IPS DF 4.7 (cell line): ENCODE measurements around the gene KIF26B.
A peak's percentile ranks its signal among the peaks of the same experiment; 100 is the strongest.
"Not testable (repeated sequence)": the region's sequence is repeated elsewhere in the genome, so short reads cannot be mapped to it uniquely, and the experiment has no call there.

ENCODE experiments used
- DNase-seq: peaks from one replicate; pipeline ENCODE4 v3.0.0-alpha.2; 2013; ENCODE audit warnings: low spot score; ENCODE audit errors: extremely low read depth

Gene KIF26B

DNA sequence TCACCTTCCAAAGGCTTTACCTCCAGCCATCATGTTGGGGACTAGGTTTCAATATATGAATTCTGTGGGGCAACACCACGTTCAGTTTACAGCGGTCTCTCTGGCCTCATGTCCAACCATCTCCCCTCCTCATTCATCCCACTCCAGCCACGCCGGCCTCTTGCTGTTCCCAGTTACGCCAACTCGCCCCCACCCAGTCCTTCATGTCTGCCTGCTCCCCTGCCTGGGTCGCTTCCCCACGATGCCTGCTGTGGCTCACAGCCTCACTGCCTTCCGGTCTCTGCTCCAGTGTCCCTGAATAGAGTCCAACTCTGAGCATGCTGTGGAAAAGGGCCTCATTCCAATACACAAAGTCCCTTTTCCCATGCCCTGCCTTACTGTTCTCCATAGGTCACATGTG is 193.8 kb downstream of the KIF26B start:
- DNase-seq = no peak

DNA sequence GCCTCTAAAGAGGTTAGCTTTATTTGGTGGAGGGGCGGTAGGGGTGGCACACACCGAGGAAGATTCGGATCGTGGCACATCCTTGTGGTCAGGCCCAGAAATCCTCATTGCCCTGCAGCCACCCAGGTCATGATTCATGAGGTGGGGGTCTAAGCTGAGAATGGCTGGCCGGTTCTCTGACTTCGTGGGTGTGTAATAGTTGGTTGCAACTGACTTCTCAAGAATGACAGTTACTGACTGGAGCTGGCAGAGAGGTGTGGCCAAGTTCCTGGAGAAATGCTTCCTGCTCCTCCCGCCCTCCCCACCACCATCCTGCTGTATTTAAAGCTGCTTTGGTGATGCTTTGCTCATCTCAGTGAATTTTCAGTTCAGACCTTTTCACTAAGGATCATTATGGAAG is 198.6 kb downstream of the KIF26B start:
- no peak for DNase-seq

DNA sequence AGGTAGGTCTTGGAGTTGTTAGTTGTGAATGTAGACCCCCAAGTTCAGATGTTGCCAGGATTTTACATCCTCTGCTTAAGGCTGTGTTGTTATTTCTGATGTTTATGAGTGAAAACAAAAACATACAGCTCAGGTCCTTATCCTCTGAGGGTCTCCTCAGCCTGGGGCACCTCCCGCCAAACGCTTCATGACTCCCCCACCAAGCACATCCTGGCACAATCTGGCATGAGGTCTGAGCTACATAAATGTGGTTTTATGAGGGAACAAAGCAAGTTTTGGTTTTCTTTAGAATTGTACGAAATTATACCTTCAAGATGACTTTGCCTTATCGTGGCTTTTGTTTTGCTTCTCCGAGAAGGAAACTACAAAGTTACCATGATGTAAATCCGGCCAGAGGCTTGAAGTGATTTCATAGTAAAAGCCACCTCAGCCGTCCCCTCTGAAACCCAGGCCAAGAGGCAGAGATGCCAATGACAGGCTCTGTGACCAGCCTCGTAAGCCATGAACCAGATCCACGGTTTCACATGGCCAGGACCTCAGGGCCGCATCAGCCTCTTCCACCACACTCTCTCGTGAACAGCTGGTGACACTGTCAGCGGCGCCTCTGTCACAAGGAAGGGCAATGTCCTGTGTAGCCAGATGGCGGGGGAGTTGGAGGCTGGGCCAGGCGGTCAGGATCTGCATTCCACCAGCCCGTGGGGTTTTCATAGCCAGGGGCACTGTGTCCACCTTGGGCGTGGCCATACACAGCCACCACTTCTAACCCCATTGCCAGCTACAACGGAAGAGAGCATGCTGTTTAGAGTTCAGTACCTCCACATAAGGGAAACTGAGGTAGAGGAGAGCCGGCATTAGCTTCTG is 199.4 kb downstream of the KIF26B start:
- no peak for DNase-seq

DNA sequence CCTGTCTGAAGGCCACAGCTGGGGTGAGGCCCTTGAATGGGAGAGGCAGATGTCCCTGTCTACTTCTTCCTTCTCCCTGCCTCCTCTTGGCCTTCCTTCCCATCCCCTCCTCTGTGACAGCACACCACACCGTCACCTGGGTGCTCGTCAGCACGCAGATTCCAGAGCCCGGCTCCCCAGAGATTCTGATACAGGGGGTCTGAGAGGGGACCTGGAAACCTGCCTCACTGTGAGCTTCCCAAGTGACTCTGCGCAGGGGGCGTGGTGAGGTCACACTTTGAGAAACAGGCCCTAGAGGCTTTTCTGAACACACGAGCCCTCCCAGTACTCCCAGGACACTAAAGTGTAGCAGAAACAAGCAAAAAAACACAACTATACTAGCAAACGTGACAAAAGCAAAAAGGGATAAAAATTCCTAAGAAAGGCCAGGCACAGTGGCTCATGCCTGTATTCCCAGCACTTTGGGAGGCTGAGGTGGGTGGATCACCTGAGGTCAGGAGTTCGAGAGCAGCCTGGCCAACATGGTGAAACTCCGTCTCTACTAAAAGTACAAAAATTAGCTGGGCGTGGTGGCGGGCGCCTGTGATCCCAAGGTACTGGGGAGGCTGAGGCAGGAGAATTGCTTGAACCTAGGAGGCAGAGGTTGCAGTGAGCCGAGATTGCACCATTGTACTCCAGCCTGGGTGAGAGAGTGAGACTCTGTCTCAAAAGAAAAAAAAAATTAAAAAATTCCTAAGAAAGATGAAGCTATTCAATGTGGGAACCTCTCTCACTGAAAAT is 201.3 kb downstream of the KIF26B start:
- not testable (repeated sequence) for DNase-seq

DNA sequence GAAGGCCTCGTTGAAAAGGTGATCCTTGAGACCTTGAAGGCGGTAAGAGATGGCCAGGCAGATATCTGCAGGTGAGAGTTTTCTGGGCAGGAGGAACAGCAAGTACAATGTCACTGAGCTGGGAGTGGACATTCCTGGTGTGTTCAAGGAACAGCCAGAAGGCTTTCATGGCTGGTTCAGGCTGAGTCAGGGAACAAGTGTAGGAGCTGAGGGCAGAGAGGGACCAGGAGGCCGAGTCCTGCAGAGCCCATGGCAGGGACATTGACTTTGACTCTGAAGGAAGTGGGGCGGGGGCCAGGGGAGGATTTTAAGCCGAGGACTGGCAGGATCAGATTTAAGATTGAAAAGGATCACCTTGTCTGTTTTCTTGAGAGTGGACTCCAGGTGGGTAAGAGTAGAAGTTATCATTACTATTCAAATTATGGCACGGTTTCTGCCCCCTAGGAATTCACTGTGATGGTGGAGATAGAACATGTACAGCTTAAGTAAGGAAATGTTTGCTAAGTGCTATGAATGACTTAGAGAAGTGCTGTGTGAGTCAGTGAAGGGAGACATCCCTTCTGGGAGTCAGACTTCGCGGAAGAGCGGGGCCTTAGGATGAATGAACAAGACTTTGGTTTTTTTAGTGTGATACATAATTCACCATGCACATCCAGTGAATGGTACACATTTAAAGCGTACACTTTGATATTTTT is 202.3 kb downstream of the KIF26B start:
- no peak for DNase-seq

DNA sequence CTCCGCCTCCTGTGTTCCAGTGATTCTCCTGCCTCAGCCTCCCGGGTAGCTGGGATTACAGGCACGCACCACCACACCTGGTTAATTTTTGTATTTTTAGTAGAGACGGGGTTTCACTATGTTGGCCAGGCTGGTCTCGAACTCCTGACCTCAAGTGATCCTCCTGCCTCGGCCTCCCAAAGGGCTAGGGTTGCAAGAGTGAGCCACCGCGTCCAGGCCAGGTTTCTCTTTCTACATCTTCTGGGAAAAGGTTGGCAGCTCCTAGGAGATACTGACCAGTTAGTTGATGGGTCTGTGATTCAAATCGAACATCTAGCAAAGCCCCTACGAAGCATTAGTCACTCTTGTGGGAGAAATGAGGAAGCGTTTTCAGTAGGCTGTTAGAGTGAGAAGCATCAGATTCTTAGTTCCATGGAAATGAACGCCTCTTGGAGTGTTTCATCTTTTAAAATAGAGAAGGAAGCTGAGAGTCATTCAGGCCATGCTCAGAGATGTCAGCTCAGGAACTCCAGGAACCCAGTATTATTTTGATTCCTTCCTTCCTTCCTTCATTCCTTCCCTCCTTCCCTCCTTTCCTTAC is 204.4 kb downstream of the KIF26B start:
- DNase-seq = not testable (repeated sequence)

DNA sequence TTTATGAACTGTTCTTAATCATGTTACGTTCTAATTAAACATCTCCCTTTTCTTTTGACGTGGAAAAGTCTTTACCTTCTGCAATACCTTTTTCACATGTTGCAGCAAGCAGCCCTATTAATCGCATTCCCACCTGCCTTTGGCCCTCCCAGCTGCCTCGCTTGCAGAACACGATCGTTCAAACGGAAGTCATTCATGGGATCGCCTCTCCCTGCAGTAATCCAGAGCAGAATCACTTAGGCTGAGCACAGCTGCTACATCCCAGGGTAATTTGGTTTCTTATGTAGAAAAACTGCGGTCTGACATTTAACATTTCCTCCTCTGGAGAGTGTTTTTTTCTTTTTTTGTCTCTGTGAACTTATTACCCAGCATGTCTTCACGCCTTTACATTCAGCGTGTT is 206.3 kb downstream of the KIF26B start:
- no peak for DNase-seq

DNA sequence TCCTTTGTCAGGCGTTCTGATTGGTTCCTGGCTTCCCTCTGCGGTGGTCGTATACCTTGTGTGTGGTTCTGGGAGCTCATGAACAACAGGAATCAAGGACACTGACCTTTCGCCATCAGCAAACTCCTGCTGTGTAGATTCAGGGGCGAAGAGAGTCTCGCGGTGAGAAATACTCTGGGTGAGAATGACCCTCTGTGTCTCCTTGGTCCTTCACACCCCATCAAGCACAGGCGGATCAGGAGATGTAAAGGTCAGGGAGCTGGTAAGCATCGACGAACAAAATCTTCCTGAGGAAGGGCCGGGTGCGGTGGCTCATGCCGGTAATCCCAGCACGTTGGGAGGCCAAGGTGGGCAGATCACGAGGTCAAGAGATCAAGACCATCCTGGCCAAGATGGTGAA is 207.2 kb downstream of the KIF26B start:
- no peak for DNase-seq

DNA sequence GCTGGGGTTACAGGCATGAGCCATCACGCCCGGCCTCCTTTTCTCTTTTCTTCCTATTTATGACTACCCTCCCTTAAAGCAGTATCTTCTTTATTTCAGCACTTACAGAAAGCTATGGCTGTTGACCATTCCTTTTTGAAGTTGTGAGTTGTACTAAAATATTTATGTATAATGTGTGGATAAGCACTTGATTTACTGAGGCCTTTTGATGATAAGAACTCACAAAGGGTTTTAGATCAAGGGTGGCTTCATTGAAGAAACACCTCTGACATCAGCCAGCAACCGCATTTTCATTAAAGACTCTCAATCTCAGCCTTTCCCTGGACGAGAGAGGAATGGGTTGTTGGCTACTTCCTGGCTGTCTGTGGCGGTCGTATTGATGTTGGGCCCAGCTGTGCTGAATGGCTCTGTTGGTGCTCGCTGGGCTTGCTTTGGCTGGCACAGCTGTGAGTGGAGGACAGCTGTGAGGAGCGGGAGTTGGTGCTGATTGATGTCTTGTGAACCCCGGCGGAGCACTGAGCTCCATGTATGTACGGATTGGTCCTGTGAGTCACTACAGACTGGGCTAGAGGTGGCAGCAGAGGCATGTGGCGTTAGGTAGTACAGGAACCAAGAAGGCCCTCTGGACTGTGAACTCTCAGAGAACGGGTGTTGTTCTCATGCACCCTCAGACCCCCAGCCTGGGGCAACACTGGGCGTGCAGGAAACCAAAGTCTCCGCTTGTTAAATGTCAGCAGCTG is 208.8 kb downstream of the KIF26B start:
- no peak for DNase-seq

DNA sequence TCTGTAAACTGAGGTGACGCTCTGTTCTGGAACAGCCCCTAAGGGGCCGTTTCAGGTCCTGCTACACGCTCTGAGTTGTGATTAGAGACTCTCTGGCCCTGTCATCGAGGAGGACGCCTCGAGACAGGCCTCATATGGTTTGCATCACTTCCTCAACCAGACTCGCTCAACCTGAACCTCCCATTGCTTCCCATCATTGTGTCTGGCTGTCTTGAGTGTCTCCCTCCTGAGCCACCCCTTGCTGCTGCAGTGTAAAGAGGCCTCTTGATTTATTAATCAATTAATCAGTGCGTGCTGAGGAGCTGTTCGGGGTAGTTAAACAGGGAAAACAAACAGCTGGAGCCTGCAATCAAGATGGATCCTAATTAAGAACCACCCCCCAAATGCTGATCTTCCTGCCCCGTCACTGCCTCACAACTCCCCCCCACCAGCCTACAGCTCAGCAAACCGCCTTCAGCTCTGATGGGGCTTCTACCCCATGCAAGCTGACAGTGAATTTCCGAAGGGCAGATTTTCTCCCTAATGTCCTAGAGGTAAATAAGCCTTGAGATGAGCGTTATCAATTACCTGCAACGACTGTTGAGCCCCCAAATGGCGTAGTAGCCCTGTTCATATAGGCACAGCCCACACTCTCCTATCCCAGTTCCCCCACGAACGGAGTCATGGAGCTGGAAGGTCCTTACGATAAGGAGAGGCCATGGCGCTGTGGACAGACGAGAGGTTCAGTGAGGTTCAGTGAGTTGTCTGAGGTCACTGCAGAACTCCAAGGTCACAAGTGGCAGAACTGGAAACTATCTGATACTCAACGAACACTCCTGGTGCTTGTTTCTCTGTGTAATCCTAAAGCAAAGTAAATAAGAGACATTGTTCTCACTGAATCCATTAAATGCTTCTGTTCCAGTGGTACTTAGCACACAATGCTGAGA is 210.6 kb downstream of the KIF26B start:
- no peak for DNase-seq

DNA sequence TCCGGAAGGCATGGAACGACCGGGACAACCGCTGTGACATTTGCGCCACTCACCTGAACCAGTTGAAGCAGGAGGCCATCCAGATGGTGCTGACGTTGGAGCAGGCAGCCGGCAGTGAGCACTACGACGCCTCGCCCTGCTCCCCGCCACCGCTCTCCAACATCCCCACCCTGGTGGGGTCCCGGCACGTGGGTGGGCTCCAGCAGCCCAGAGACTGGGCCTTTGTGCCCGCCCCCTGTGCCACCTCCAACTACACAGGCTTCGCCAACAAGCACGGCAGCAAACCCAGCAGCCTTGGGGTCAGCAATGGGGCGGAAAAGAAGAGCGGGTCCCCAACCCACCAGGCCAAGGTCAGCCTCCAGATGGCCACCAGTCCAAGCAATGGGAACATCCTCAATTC is 212.1 kb downstream of the KIF26B start:
- DNase-seq = no peak

DNA sequence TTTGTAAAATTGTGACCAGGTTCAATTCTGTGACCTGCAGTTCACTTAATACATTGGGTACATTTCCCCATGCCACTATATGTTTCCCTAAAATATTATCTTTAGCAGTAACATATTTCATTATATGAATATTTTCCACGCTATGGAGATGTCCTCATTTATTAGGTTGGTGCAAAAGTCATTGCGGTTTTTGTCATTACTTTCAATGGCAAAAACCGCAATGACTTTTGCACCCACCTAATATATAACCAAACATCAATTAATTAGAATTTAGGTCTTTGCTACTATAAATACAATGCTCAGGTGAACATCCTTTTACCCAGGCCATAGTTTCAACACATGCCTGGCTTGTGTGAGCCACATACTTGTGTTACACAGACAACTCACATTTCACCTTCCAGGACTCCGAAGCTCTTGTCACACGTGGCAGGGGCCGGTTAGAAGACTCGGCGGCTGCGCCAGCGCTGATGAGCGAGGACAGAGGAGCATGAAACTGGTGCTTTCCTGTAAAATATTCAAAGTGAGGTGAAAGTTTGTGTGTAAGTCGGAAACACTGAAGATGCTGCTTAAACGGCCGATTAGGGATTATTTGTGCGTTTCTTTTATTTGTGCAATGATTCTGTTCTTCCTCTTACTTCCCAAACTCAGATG is 215.5 kb downstream of the KIF26B start:
- no peak for DNase-seq

DNA sequence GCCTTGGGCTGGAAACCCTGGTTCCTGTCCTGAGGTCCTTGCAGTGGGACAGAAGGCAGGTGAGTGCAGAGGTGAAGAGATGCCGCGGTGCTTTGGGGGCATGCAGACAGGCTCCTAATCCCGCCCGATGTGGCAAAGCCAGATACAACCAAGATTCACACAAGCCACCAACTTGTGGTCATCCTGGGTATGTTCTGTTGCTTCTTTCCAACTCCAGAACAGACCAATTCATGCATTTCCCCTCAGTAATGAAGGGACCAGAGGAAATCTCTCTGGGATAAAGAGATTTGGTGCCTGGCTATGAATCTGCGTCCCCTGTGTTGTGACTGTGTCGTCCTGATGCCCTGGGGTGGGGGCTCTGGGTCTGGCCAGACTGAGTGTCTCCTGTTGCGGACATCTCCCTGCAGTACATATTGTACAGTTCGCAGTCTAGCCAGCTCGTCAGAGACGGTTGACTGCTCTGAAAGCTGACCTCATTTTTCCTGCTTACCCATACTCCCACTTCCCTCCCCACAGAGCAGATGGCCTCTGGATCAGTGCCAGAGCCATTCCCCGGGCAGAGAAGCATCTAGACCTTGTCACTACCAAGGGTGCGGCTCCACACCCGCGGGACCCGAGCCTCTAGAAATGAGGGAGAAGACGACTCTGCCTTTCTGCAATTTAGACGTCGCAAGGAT is 216.3 kb downstream of the KIF26B start:
- DNase-seq = no peak

DNA sequence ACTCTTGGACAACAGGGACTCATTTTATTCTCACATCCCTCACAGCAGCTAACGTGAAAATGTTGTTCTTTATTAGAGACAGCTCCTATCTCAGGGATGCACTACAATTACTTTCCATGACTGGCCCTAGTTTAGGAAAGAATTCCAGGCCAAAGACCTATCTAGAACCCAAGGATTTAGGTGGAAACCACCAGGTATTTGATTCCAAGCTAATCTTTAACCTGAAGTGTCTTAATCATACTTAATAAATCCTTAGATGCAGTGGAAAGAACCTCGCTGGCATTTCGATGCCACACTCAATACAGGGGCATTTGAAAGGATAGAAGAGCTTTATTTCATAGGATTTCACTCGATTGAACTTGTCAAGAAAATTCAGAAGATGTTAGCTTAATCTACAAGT is 218.3 kb downstream of the KIF26B start:
- DNase-seq = no peak

DNA sequence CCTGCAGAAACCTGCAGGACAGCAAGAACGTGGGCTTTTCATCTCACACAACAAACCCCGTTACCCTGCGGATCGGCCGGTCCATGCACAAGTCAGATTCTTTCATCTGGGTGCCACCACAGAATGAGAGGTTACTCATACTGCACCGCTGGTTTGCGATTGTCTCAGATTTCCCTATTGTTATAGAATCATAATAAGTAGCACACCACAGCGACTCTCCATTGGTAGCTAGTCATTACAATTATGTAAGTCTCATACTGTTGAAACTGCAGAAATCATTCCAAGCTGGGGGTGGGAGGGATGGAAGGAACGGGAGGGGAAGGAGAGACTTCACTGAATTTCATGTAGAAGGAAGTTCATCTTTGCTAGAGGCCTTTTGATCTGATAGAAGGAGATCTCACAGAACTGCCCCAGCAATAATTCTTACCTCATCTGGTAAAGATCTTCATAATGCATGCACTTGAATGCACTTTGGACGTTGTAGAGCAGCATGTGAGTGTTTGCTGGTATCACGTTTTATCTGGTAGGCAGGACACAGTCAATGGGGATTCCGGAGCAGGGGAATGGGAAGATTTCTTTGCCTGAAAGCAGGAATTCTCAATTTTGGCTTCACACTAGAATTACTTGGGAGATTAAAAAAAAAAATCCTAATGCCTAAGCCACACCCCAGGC is 221.1 kb downstream of the KIF26B start:
- no peak for DNase-seq

DNA sequence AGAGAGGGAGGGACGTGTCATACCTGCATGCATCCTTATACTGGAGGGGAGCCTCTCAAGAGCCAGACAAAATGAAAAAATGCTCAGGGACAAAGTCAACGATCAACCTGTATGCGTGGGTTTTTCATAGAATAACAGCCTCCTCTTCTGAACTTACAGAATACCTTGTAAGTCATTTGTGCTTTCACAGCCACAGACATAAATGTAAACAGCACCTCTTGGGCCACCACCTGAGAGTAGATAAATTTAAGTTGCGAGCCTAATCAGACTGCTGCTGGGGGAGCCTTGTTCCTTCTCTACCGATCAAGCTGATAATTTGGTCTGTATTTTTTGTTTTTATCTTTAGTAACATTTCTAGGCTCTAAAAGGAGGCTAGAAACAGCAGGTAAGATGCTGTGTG is 223.1 kb downstream of the KIF26B start:
- DNase-seq = no peak

DNA sequence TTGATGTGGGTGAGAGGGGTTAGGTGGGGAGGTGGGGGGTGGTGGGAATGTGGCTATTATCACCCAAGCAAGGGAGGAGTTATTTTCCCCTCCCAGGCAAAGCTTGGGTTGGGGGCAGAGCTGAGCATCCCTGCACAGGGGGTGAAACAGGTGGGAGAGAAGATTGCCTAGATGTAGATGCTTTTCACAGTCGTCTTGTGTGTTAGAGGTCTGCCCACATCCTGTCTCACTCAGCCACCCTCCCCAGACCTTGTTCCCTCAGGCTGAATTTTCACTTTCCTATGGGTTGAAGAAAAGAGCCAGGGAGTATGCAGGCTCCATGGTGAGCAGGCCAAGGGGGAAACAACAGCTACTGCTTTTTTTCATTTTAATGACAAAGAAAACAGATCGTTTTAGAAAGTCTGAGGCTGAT is 223.5 kb downstream of the KIF26B start:
- DNase-seq = peak; percentile 19

DNA sequence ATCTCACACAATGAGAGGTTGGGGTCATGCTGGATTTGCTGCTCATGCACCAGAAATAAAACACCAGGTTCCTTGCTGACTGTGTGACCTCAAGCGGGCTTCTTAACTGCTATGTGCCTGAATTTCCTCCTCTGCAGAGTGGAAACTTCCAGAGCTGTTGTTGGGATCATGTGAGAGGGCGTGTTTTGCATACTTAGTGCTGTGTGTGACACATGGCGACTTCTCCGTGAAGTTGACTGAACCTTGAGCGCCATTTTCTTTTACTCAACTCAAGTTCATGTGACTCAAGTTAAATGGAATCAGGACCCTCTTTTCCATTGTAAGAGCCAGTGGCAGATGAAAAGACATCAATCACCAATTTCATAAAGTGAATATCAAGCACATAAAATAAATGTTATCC is 224.0 kb downstream of the KIF26B start:
- DNase-seq = peak; percentile 36
